ENCODE measurements around the gene STAMBP.
"Not testable (repeated sequence)": the region's sequence is repeated elsewhere in the genome, so short reads cannot be mapped to it uniquely, and the experiment has no call there.

The STAMBP gene

DNA sequence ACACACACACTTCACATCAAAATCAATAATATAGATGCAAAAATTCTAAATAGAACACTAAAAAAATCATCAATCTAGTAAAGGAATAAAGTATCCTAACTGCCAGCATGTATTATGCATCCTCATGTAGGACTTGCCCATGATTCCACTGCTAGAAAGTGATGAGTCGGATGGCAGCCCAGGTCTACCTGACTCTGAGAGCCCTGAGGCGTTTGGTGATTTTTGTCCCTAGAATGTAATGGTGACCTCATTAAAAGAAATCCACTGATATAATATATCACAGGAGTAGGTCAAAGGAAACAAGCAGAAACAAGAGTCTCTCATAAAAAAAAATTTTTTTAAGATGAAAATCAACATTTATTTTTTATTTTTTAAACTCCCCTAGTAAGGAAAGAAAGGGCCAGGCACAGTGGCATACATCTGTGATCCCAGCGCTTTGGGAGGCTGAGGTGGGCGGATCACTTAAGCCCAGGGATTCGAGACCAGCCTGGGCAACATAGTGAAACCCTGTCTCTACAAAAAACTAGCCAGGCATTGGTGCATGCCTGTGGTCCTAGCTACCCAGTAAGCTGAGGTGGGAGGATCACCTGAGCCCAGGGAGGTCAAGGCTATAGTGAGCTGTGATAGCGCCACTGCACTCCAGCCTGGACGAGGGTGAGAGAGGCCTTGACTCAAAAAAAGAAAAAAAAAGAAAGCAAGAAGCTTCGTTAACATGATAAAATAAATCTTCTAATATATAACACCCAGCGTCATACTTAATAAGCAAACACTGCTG, 39.6 kb downstream of the STAMBP start:
- TF ChIP-seq, protein P1, sequence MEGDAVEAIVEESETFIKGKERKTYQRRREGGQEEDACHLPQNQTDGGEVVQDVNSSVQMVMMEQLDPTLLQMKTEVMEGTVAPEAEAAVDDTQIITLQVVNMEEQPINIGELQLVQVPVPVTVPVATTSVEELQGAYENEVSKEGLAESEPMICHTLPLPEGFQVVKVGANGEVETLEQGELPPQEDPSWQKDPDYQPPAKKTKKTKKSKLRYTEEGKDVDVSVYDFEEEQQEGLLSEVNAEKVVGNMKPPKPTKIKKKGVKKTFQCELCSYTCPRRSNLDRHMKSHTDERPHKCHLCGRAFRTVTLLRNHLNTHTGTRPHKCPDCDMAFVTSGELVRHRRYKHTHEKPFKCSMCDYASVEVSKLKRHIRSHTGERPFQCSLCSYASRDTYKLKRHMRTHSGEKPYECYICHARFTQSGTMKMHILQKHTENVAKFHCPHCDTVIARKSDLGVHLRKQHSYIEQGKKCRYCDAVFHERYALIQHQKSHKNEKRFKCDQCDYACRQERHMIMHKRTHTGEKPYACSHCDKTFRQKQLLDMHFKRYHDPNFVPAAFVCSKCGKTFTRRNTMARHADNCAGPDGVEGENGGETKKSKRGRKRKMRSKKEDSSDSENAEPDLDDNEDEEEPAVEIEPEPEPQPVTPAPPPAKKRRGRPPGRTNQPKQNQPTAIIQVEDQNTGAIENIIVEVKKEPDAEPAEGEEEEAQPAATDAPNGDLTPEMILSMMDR (conservative IDR thresholded peaks at IDR 0.05; ENCODE audit: low read depth, low read length), result no peak
- no peak for DNase-seq (ENCODE audit: low read depth)
- no peak overlapping the region for H3K4me3 ChIP-seq (ENCODE audit: low read depth, low read length)

DNA sequence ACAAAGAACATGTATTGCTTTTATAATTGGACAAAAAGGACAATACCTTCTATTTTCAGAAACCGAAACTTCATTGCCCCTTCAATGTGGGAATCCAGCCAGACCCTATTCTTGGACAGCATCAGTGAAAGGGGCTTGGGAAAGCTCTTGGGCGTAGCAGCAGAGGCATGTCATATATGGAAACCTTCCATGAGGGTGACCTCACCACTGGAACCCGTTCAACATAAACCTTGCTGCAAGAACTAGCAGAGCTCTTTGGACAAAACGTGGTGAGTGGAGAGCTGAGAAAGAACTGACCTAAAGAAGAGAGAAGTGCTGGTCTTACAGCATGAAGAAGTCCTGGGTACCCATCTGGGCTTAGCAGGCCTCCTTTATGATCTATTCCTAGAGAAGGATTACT, 41.3 kb downstream of the STAMBP start:
- no peak overlapping the region for H3K4me3 ChIP-seq (ENCODE audit: low read depth, low read length)
- DNase-seq (ENCODE audit: low read depth), result peak; percentile 97
- TF ChIP-seq, protein P1 (conservative IDR thresholded peaks at IDR 0.05; ENCODE audit: low read depth, low read length), result no peak

DNA sequence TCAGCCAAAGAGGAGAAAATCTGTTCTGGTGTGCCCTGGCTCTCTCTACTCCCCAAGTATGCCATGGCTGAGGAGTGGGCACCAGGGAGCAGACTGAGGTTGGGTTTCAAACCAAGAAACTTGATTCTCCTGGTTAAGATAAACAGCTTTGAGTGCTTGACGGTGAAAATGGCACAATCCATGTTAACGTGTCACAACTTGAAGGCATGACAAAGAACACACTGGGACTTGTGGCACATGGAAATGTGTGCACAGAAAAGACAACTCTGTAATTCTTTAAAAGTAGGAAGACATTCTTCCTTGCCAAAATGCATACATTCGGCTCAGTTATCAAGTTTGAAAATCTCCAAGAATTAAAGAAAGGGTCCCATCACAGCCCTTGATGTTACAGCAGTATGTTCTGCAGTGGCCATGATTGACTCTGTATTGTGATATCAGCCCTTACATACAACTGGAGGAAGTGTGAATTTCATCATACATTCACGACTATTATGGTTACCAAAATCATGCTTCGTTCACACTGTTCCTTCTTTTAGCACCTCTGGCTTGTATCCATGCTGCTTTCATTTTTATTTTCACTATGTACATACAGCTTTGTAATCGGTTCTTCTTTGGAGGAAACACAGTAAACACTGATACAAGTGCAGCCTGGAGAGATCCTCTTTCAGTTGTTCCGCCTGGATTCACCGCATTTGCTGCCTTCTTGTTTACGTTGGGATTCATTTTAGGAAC, 48.5 kb downstream of the STAMBP start:
- no peak for DNase-seq (ENCODE audit: low read depth)
- TF ChIP-seq, protein P1 (conservative IDR thresholded peaks at IDR 0.05; ENCODE audit: low read depth, low read length), result no peak
- no peak overlapping the region for H3K4me3 ChIP-seq (ENCODE audit: low read depth, low read length)

DNA sequence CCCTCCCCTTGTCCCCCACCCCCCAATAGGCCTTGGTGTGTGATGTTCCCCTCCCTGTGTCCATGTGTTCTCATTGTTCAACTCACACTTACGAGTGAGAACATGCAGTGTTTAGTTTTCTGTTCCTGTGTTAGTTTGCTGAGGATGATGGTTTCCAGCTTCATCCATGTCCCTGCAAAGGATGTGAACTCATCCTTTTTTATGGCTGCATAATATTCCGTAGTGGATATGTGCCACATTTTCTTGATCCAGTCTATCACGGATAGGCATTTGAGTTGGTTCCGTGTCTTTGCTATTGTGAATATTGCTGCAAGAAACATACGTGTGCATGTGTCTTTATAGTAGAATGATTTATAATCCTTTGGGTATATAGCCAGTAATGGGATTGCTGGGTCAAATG, 49.2 kb downstream of the STAMBP start:
- DNase-seq (ENCODE audit: low read depth); H3K4me3 ChIP-seq (ENCODE audit: low read depth, low read length): not testable (repeated sequence)

DNA sequence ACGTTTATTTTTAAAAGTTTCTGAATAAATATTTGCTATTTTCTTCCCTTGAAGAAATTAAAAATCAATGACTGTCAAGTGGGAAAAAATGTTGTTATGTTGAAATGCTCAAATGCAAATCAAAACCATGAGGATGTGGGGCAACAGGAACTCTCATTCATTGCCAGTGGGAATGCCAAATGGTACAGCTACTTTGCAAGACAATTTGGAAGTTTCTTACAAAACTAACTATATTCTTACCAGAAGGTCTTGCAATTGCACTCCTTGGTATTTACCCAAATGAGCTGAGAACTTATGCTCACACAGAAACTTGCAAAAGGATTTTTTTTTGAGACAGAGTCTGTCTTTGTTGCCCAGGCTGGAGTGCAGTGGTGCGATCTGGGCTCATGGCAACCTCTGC, 56.6 kb downstream of the STAMBP start:
- TF ChIP-seq, protein P1 (conservative IDR thresholded peaks at IDR 0.05; ENCODE audit: low read depth, low read length), result no peak
- no peak for DNase-seq (ENCODE audit: low read depth)
- H3K4me3 ChIP-seq (ENCODE audit: low read depth, low read length), result no peak overlapping the region

DNA sequence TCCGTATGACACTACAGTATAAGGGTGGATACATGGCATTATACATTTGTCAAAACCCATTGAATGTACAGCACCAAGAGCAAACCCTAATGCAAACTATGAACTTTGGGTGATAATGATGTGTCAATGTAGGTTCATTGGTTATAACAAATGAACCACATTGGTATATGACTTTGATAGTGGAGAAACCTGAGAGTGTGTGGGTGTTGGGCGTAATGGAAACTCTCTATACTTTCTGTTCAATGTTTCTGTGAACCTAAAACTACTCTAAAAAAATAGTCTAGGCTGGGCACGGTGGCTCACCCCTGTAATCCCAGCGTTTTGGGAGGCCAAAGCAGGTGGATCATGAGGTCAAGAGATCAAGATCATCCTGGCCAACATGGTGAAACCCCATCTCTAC, 57.6 kb downstream of the STAMBP start:
- H3K4me3 ChIP-seq (ENCODE audit: low read depth, low read length), result no peak overlapping the region
- DNase-seq (ENCODE audit: low read depth), result no peak
- TF ChIP-seq, protein P1 (conservative IDR thresholded peaks at IDR 0.05; ENCODE audit: low read depth, low read length), result no peak

DNA sequence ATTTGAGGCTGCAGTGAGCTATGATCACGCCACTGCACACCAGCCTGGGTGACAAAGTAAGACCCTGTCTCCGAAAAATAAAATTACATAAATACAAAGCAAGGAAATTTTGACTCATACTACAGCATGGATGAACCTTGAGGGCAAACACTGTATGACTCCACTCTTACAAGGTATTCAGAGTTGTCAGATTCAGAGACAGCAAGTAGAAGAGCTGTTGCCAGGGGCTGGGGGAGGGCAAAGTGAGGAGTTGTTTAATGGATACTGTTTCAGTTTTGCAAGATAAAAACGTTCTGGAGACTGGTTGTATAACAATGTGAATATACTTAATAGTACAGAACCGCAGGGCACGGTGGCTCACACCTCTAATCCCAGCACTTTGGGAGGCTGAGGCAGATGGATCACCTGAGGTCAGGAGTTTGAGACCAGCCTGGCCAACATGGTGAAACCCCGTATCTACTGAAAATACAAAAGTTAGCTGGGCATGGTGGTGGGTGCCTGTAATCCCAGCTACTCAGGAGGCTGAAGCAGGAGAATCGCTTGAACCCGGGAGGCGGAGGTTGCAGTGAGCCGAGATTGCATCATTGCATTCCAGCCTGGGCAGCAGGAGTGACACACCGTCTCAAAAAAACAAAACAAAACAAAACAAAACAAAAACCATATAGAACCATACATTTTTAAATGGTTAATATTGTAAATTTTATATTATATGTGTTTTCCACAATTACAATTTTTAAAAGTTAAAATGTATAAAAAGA, 59.0 kb downstream of the STAMBP start:
- H3K4me3 ChIP-seq (ENCODE audit: low read depth, low read length), result not testable (repeated sequence)
- peak; percentile 46 for DNase-seq (ENCODE audit: low read depth)

All from choroid plexus epithelial cell (primary cell).